Cardiac atrium fibroblast (primary cell): Measurements from ENCODE around the gene CELF6. TPM values are rescaled to one million over a fixed set of nuclear protein-coding genes. Genes with fewer than 3 reads are reported as not detected.

Experiments
- total RNA-seq: library from RNA; depleted of rRNA; stranded (reverse); fragments of >200 nt; gene quantifications from 2 replicates; pipeline ENCODE4 v1.2.3, GENCODE V29; 2015

The CELF6 gene
- total RNA-seq: 0.54 TPM in 1 of 2 replicates, not detected in the other

DNA sequence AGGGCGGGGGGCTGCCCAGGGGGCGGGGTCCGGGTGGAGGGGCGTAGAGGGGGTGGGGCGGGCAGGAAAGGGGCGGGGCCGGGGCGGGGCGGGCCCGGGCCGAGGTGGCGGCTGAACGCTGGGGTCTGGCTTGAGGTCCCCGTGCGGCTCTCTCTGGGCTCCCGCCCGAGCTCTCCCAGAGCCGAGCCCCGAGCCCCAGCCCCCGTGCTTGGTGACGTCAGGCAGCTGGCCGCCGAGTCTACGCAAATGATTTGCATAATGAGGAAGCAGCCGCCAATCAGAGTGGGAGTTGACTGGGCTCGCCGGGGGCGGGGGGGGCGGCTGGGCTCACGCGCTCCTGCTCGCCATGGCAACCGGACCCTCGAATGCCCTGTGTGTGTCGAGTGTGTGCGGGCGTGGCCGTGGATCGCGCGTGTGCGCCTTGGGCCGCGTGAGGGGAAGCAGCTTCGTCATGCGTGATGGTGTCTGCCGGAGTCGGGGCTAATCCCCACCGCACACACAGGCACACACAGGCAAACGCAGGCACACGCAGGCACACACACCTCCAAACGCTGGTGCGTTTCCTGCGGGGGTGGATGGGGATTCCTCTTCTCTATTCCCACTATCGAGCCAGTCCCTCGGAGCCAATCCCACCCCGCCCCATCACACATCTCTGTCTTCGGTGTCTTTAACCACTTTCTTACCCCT is at the start of gene CELF6:
Gene CELF6, minus strand, starts transcription at position 173 of the 687 bp plus-strand sequence. CDS start 283 bp downstream, outside the sequence.

GRCh38 chr15:72272213-72272996 is 47.6 kb downstream of the CELF6 start, which contains the start of gene PARP6:
Gene PARP6 (minus strand): TSS chr15:72272554. CDS start chr15:72267477, 5,077 bp downstream.

Other genes starting within 250 kb of the CELF6 start
- 13.2 and 18.8 TPM in 2 replicates for gene MYO9A, start 202.0 kb downstream of the CELF6 start, total RNA-seq
- 1.5 and 3.8 TPM in 2 replicates for gene SENP8, start 201.8 kb downstream of the CELF6 start, total RNA-seq
- not detected in 2 replicates for gene GRAMD2A, start 122.4 kb downstream of the CELF6 start, total RNA-seq
- 1,517 and 1,826 TPM in 2 replicates for gene PKM, start 89.0 kb downstream of the CELF6 start, total RNA-seq
- 13.6 and 19.3 TPM in 2 replicates for gene PARP6, start 47.6 kb downstream of the CELF6 start, total RNA-seq
- gene HEXA, start 55.9 kb upstream of the CELF6 start, total RNA-seq: 141 and 147 TPM in 2 replicates
- gene TMEM202, start 78.1 kb upstream of the CELF6 start, total RNA-seq: not detected in 2 replicates
- 24.6 and 26.2 TPM in 2 replicates for gene ARIH1, start 154.2 kb upstream of the CELF6 start, total RNA-seq